ACC112 (cell line): ENCODE results near the gene TMEM45A.

Experiments
- H2AFZ ChIP-seq: fragments of 200-600 bp; sonication (generic); one replicate; pipeline ENCODE4 v1.6.0; 2017; ENCODE audit warnings: antibody characterized with exemption, low read length; ENCODE audit not compliant: unreplicated experiment
- H3K27ac ChIP-seq: fragments of 200-600 bp; sonication (generic); 2 replicates; pipeline ENCODE4 v1.5.1; 2014; ENCODE audit warnings: low read depth, mild to moderate bottlenecking, antibody characterized with exemption, low read length, moderate library complexity
- H3K27me3 ChIP-seq: fragments of 200-600 bp; sonication (generic); 2 replicates; pipeline ENCODE4 v1.6.1; 2014; ENCODE audit warnings: mild to moderate bottlenecking, antibody characterized with exemption, low read length, moderate library complexity, mixed read lengths; ENCODE audit not compliant: insufficient read depth
- H3K36me3 ChIP-seq: fragments of 200-600 bp; sonication (generic); 2 replicates; pipeline ENCODE4 v1.6.1; 2016; ENCODE audit warnings: mild to moderate bottlenecking, antibody characterized with exemption, low read length, moderate library complexity, mixed read lengths; ENCODE audit not compliant: insufficient read depth
- H3K4me1 ChIP-seq: fragments of 200-600 bp; sonication (generic); one replicate; pipeline ENCODE4 v1.6.1; 2016; ENCODE audit warnings: low read length, mixed read lengths; ENCODE audit not compliant: insufficient read depth, unreplicated experiment, control insufficient read depth
- H3K4me3 ChIP-seq: fragments of 200-600 bp; sonication (generic); 2 replicates; pipeline ENCODE4 v1.5.1; 2014; ENCODE audit warnings: mild to moderate bottlenecking, low read depth, low read length
- H3K79me2 ChIP-seq: fragments of 200-600 bp; sonication (generic); one replicate; pipeline ENCODE4 v1.6.0; 2016; ENCODE audit warnings: low read length; ENCODE audit not compliant: control insufficient read depth, unreplicated experiment, insufficient read depth

Gene TMEM45A

GRCh38 chr3:100517276-100517675 lies 24.9 kb downstream of the TMEM45A start:
- H3K4me3 ChIP-seq, result no peak overlapping the region

GRCh38 chr3:100518244-100518643 lies 25.8 kb downstream of the TMEM45A start:
- no peak overlapping the region for H3K27ac ChIP-seq
- H3K36me3 ChIP-seq, result peaks cover 21% of the 10 kb centered on the region
- H3K27me3 ChIP-seq, result no peaks in the 10 kb centered on the region
- no peak overlapping the region for H2AFZ ChIP-seq
- H3K79me2 ChIP-seq, result peaks cover 20% of the 10 kb centered on the region
- H3K4me1 ChIP-seq, result peaks cover 33% of the 10 kb centered on the region
- no peak overlapping the region for H3K4me3 ChIP-seq

More at GRCh38 chr3:100517276-100517675, 24.9 kb downstream of the TMEM45A start:
- H3K79me2 ChIP-seq, result peaks cover 20% of the 10 kb centered on the region
- H3K27ac ChIP-seq, result 0 out of 2 replicates have a peak overlapping the region, but pooled peaks have one; percentile 67
- H3K4me1 ChIP-seq, result peaks cover 33% of the 10 kb centered on the region
- H3K27me3 ChIP-seq, result no peaks in the 10 kb centered on the region
- H2AFZ ChIP-seq, result no peak overlapping the region
- peaks cover 12% of the 10 kb centered on the region for H3K36me3 ChIP-seq

DNA sequence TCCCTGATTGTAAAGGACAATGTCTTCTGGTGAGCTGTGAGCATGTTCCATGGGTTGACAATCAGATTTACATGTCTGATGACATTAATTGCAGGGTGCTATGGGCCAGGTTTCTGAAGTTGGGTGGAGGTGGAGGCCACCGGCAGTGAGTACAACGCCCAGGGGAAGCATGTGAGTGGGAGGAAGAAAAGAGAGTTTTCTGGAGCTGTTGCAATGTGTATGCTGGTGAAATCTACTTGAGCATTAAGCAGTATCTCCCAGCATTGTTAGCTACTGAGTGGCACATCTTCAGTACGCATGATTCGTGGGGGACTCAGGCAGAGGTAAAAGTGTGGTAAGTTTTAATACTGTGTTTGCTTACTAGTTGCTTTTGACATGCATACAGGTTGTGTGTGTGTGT lies 26.6 kb downstream of the TMEM45A start:
- Histone ChIP-seq H2AFZ (no peak overlapping the region), H3K4me1 (peaks cover 33% of the 10 kb centered on the region), H3K79me2 (peaks cover 20% of the 10 kb centered on the region), H3K4me3 (0 out of 2 replicates have a peak overlapping the region, but pooled peaks have one; percentile 31), H3K27me3 (no peaks in the 10 kb centered on the region), H3K27ac (peak overlapping the region; percentile 0), H3K36me3 (peaks cover 21% of the 10 kb centered on the region)

DNA sequence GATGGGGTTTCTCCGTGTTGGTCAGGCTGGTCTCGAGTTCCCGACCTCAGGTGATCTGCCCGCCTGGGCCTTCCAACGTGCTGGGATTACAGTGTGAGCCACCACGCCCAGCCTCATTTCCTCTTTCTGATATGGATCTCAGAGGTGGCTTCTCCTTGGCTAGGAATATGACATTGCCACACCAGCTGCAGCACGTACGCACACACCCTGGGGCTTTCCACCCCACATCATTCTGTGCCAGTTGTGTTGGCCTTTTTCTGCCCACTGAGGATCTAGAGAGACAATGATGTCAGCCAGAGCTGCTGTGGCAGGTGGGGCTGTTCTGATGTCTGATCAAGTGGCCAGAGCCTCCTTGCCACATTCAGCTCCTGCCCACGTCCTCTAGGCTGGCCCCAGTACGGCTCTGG lies 29.0 kb downstream of the TMEM45A start:
- no peaks in the 10 kb centered on the region for H3K27me3 ChIP-seq
- H3K4me3 ChIP-seq, result no peak overlapping the region
- no peak overlapping the region for H2AFZ ChIP-seq
- peaks cover 43% of the 10 kb centered on the region for H3K4me1 ChIP-seq
- peaks cover 21% of the 10 kb centered on the region for H3K36me3 ChIP-seq
- H3K79me2 ChIP-seq, result peaks cover 19% of the 10 kb centered on the region
- no peak overlapping the region for H3K27ac ChIP-seq

DNA sequence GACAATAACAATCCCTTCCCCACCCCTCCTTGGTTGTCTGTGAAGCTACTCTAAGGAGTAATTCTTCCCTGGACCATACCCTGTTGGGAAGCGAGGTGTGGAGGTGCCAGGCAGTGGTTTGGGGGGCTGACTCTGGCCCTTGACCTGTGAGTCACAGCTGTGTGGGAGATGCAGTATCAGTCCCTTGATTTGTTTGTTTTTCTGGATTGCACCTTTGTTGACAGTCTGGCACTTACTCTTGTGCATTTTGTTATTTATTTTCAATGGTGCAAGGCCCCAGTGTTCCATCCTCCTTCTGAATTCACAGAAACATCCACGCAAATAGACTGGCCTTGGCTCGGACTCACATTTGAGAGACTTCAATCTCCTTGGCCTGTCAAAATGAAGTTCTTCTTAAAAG lies 29.7 kb downstream of the TMEM45A start:
- H3K27me3 ChIP-seq, result no peaks in the 10 kb centered on the region
- no peak overlapping the region for H2AFZ ChIP-seq
- H3K36me3 ChIP-seq, result peaks cover 21% of the 10 kb centered on the region
- no peak overlapping the region for H3K27ac ChIP-seq
- H3K4me1 ChIP-seq, result peaks cover 41% of the 10 kb centered on the region
- H3K79me2 ChIP-seq, result peaks cover 14% of the 10 kb centered on the region
- no peak overlapping the region for H3K4me3 ChIP-seq

DNA sequence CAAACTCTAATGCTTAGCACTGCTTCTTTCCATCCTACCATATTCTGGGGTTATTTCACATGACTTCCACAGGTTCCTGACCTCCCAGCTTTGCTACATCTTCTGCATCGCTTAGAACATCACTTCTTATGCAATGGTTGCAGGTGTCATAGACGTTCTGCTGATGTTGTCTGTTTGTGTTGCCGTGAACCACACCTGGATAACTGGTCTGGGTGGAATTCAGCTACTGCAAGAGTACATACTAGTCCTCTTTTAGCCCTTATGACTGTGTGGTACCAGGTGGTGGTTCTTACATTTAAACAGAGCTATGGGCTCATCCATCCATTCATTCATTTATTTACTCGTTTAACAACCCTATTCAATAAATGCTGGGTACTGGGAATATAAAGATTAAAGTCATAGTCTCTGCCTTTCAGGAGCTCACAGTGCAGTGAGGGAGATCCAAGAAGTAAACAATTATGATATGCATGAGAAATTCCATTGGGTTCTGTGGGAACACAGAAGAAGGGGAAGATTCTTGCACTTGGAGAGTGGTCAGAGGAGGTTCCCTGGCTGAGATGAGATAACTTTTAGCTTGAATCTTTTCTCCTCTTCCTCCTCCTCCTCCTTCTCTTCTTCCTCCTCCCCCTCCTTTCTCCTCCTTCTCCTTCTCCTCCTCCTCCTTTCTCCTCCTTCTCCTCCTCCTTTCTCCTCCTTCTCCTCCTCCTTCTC lies 30.8 kb downstream of the TMEM45A start:
- Histone ChIP-seq H2AFZ (no peak overlapping the region), H3K4me1 (peaks cover 35% of the 10 kb centered on the region), H3K79me2 (peaks cover 8% of the 10 kb centered on the region), H3K27ac (no peak overlapping the region), H3K27me3 (no peaks in the 10 kb centered on the region), H3K36me3 (peaks cover 21% of the 10 kb centered on the region), H3K4me3 (no peak overlapping the region)

DNA sequence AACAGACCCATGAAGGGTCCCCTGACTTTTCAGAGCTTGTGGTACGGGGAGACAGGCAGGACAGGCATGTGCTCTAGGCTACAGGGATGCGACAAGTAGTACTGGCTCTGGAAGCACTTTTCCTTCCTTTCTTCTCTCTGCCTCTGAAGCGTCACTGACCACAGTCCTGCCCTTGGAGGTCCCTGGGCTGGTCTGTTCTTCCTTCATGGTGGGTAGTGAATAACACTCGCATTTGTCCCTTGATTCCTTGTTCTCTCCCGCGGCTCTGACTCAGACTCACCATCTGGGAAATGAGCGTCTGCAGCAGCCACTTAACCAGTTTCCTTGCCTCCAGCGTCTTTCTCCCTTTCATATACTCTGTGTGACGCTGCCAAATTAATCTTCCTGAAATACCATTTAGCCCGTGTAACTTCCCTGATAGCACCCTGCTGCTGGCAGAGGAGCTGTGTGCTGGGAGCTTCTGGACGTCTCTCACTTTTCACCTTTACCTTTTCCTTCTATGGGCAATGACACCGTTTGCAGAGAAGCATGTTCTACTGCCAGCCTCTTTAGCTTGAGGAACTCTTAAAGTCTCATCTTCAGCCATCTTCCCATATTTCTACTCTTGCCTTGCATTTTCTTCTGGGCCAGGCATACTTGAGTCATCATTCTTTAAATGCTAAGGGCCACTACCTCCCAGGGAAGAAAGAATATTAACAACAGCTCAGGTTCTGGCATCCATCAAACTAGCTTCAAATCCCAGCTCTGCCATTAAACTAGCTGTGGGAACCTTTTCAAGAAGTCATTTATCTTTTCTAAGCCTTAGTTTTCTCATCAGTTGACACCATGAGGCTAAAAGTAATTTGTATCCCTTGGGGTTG lies 33.6 kb downstream of the TMEM45A start:
- Histone ChIP-seq H3K4me1 (peaks cover 20% of the 10 kb centered on the region), H3K4me3 (peak overlapping the region; percentile 46), H3K79me2 (peaks cover 2% of the 10 kb centered on the region), H3K36me3 (peaks cover 9% of the 10 kb centered on the region; the same call in 1 of the 2 replicates), H3K27ac (peak overlapping the region; percentile 79), H2AFZ (peak overlapping the region; percentile 77), H3K27me3 (no peaks in the 10 kb centered on the region)

GRCh38 chr3:100526613-100527346 lies 34.4 kb downstream of the TMEM45A start:
- Histone ChIP-seq H3K27ac (peak overlapping the region; percentile 79), H3K4me3 (no peak overlapping the region), H3K79me2 (peaks cover 2% of the 10 kb centered on the region), H3K36me3 (peaks cover 9% of the 10 kb centered on the region; the same call in 1 of the 2 replicates), H2AFZ (no peak overlapping the region), H3K4me1 (peaks cover 20% of the 10 kb centered on the region), H3K27me3 (no peaks in the 10 kb centered on the region)

DNA sequence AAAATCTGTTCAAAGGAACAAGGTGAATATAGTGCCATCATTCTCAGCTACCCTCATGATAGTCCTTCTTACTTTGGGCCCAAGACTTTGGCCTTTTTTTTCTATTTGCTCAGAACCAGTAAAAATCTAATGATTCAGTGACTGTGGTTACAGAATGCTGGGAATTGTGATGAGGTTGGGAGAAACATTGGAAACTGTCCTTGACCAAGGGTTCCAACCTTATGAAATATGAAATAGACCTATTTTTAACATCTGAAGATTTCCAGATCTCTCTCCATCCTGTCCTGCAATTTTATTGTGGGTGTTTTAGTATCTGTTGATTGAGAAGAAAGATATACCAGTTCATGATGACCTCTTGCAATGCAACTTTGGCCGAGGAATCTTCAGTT lies 34.9 kb downstream of the TMEM45A start:
- Histone ChIP-seq H3K27ac (no peak overlapping the region), H3K27me3 (no peaks in the 10 kb centered on the region), H2AFZ (no peak overlapping the region), H3K36me3 (peaks cover 13% of the 10 kb centered on the region; the same call in 1 of the 2 replicates), H3K4me3 (no peak overlapping the region), H3K79me2 (peaks cover 5% of the 10 kb centered on the region), H3K4me1 (peaks cover 20% of the 10 kb centered on the region)

GRCh38 chr3:100531093-100531492 lies 38.7 kb downstream of the TMEM45A start:
- Histone ChIP-seq H3K4me1 (peaks cover 30% of the 10 kb centered on the region), H3K4me3 (no peak overlapping the region), H3K27me3 (no peaks in the 10 kb centered on the region), H3K79me2 (peaks cover 5% of the 10 kb centered on the region), H3K36me3 (peaks cover 6% of the 10 kb centered on the region; the same call in 1 of the 2 replicates), H2AFZ (no peak overlapping the region), H3K27ac (no peak overlapping the region)
